ENCODE measurements around the gene EPB41L2. TPM values are rescaled to one million over a fixed set of nuclear protein-coding genes. Genes with fewer than 3 reads are reported as not detected.

EPB41L2 gene
- total and polyA plus RNA-seq, 3 experiments from 2014 or later = 4.6 to 30.9 (median 27.2) TPM

DNA sequence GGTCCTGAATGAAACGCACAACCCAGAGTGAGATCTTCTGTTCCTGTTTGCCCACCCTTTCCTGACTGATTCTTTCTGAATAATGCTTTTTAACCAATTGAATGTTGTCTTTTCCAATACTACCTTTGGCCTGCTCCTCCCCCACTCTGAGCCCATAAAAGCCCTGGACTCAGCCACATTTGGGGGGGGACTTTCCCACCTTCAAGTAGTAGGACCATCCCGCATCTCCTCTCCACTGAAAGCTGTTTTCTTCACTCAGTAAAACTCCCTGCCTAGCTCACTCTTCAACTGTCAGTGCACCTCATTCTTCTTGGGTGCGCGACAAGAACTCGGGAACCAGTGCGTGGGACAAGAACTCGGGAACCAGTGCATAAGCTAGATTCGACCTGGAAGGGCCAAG, 77.9 kb downstream of the EPB41L2 start:
- H3K9me3 Mint-ChIP-seq = peaks cover 6 to 27% (median 11%) of the 10 kb centered on the region in 5 donors
- Histone ChIP-seq H3K27me3 (ENCODE audit: insufficient read depth, low read length, poor library complexity, severe bottlenecking) (no peaks in the 10 kb centered on the region), H3K9me3 (ENCODE audit: low read length) (no peaks in the 10 kb centered on the region), H3K4me1 (ENCODE audit: insufficient read depth, low read length) (no peaks in the 10 kb centered on the region), H3K27ac (ENCODE audit: low read depth, low read length) (no peak overlapping the region), H3K36me3 (ENCODE audit: insufficient read depth, low read length) (no peaks in the 10 kb centered on the region), H3K4me3 (ENCODE audit: low read length) (no peak overlapping the region)
- DNase-seq = no peak
- POLR2A ChIA-PET = no interaction called here
- peaks cover 0 to 2% of the 10 kb centered on the region in 2 donors for H3K27me3 Mint-ChIP-seq
- H3K4me3 Mint-ChIP-seq = no peak overlapping the region
- CTCF ChIA-PET = no interaction called here
- no peak overlapping the region for H3K27ac Mint-ChIP-seq
- peaks cover 3 to 5% (median 4%) of the 10 kb centered on the region in 3 donors for H3K4me1 Mint-ChIP-seq
- H3K36me3 Mint-ChIP-seq = peaks cover 0 to 30% (median 0%) of the 10 kb centered on the region in 3 donors

DNA sequence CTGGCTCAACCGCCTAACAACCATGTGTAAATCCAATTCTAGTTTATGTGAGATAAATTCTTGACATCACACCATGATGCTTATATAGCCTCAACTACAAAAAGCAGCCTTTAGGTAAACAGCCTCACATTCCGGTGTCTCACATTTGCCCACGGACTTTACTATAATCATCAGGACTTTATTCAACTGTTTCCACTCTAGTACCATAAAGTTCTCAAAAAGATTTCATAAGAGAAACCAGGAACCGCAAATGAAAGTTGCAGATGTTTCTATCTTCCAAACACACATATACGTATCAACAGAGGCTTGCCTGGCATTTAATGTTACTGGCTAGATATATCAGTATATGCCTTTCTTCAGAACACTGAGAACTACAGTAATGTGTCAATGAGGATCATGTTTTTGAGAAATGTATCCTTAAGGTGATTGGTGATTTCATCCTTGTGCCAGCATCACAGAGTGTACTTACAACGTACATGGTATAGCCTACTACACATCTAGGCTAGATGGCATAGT, 80.0 kb downstream of the EPB41L2 start:
- no peaks in the 10 kb centered on the region for H3K27me3 ChIP-seq (ENCODE audit: insufficient read depth, low read length, poor library complexity, severe bottlenecking)
- no peak overlapping the region for H3K4me3 ChIP-seq (ENCODE audit: low read length)

DNA sequence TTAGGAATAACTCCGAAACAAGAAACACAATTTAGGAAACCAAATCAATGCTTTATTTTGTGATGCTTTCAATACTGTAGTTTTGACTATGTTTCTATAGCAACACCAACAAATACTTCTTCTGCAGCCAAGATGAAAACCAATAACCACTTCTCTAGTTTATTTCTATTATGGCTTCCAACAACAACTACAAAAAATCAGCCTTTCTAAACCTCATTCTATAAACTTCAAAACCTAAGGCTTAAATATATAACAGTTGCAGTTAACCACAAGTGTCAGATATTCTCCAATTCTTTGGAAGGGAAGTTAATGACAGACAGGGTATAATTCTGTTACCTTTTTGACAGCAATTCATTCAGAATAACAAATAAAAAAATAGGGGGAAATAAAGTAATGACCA, 80.9 kb downstream of the EPB41L2 start:
- H3K4me3 ChIP-seq (ENCODE audit: low read length) = no peak overlapping the region
- H3K36me3 ChIP-seq (ENCODE audit: insufficient read depth, low read length) = no peaks in the 10 kb centered on the region
- no peak overlapping the region for H3K27ac ChIP-seq (ENCODE audit: low read depth, low read length)
- Mint-ChIP-seq H3K9me3 (peaks cover 6 to 21% (median 11%) of the 10 kb centered on the region in 5 donors), H3K27ac (no peak overlapping the region), H3K4me1 (peaks cover 3 to 5% (median 4%) of the 10 kb centered on the region in 3 donors), H3K27me3 (peaks cover 0 to 2% of the 10 kb centered on the region in 2 donors), H3K4me3 (no peak overlapping the region), H3K36me3 (peaks cover 0 to 29% (median 0%) of the 10 kb centered on the region in 3 donors)
- H3K27me3 ChIP-seq (ENCODE audit: insufficient read depth, low read length, poor library complexity, severe bottlenecking) = no peaks in the 10 kb centered on the region
- H3K9me3 ChIP-seq (ENCODE audit: low read length) = no peaks in the 10 kb centered on the region
- ChIA-PET CTCF (no interaction called here), POLR2A (no interaction called here)
- DNase-seq = no peak
- H3K4me1 ChIP-seq (ENCODE audit: insufficient read depth, low read length) = no peaks in the 10 kb centered on the region

More for the DNA sequence above, 80.0 kb downstream of the EPB41L2 start:
- Mint-ChIP-seq H3K36me3 (peaks cover 0 to 24% (median 0%) of the 10 kb centered on the region in 3 donors), H3K9me3 (peaks cover 6 to 24% (median 11%) of the 10 kb centered on the region in 5 donors), H3K27me3 (peaks cover 0 to 2% of the 10 kb centered on the region in 2 donors), H3K4me3 (no peak overlapping the region), H3K4me1 (peaks cover 3 to 5% (median 4%) of the 10 kb centered on the region in 3 donors), H3K27ac (no peak overlapping the region)
- Histone ChIP-seq H3K9me3 (ENCODE audit: low read length) (no peaks in the 10 kb centered on the region), H3K4me1 (ENCODE audit: insufficient read depth, low read length) (no peaks in the 10 kb centered on the region), H3K36me3 (ENCODE audit: insufficient read depth, low read length) (no peaks in the 10 kb centered on the region), H3K27ac (ENCODE audit: low read depth, low read length) (no peak overlapping the region)
- CTCF ChIA-PET = no interaction called here
- POLR2A ChIA-PET = no interaction called here
- DNase-seq = no peak

DNA sequence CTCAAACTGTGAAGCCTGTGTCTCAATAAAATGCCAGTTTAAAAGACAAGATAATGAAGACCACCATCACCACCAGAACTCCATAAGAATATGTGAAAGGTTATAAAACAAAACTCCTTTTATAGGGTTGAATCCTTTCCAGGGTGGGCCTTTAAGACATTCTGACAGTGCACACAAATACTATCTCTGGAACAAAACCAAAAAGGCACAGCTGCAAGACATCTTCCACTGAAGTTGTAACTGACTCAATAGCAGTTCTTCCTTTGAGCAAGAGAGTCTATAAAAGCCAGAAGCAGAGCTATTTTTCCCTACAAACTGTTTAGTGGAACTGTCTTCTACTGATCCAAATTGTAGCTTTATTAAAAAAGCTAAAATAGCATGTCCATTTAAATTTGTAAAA, 81.6 kb downstream of the EPB41L2 start:
- peaks cover 0 to 2% of the 10 kb centered on the region in 2 donors for H3K27me3 Mint-ChIP-seq
- no peaks in the 10 kb centered on the region for H3K4me1 ChIP-seq (ENCODE audit: insufficient read depth, low read length)
- no peaks in the 10 kb centered on the region for H3K9me3 ChIP-seq (ENCODE audit: low read length)
- no peak overlapping the region for H3K27ac ChIP-seq (ENCODE audit: low read depth, low read length)
- ChIA-PET POLR2A (no interaction called here), CTCF (no interaction called here)
- H3K4me1 Mint-ChIP-seq = peaks cover 3 to 5% (median 4%) of the 10 kb centered on the region in 3 donors
- no peak overlapping the region for H3K4me3 ChIP-seq (ENCODE audit: low read length)
- peaks cover 0 to 28% (median 0%) of the 10 kb centered on the region in 3 donors for H3K36me3 Mint-ChIP-seq
- DNase-seq = no peak
- no peaks in the 10 kb centered on the region for H3K36me3 ChIP-seq (ENCODE audit: insufficient read depth, low read length)
- H3K9me3 Mint-ChIP-seq = peaks cover 6 to 17% (median 11%) of the 10 kb centered on the region in 5 donors
- H3K27ac Mint-ChIP-seq = no peak overlapping the region
- no peak overlapping the region for H3K4me3 Mint-ChIP-seq
- H3K27me3 ChIP-seq (ENCODE audit: insufficient read depth, low read length, poor library complexity, severe bottlenecking) = no peaks in the 10 kb centered on the region

DNA sequence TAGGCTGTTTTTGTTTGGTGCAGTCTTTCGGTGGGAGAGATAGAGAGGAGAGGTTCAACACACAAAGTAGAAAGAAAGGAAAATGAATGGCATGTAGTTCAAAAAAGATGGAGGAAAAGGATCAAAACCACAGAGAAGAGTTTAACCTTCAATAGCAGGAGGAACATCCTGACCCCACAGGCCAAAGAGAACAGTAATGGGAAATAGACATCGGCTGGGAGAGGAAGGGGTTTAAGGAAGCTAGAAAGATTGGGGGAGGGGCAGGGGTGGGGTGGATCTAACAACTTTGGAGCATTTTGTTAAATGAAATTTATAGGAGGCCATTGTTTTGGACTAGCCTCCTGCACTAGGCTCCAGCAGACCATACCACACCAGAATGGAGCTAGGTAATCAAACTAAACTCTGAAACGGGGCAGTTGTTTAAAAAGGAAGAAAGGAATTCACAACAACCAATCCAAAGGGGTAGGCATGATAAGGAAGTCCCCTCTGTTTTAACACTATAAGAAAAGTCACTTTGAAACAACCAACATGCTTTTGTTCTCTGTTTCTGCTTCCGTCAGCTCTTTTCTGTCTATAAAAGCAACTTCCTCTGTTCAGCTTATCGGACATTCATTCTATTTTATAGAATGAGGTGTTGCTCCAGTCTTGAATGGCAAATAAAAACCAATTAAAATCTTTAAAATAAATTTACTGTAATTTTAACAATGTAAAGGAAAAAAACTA, 82.6 kb downstream of the EPB41L2 start:
- Histone ChIP-seq H3K9me3 (ENCODE audit: low read length) (no peaks in the 10 kb centered on the region), H3K4me3 (ENCODE audit: low read length) (no peak overlapping the region), H3K36me3 (ENCODE audit: insufficient read depth, low read length) (no peaks in the 10 kb centered on the region), H3K27ac (ENCODE audit: low read depth, low read length) (no peak overlapping the region), H3K27me3 (ENCODE audit: insufficient read depth, low read length, poor library complexity, severe bottlenecking) (no peaks in the 10 kb centered on the region), H3K4me1 (ENCODE audit: insufficient read depth, low read length) (no peaks in the 10 kb centered on the region)
- Mint-ChIP-seq H3K27ac (peak overlapping the region in 1 of 8 donors; percentile 2), H3K9me3 (peaks cover 0 to 9% (median 3%) of the 10 kb centered on the region in 5 donors), H3K27me3 (no peaks in the 10 kb centered on the region), H3K4me1 (peaks cover 3 to 5% (median 4%) of the 10 kb centered on the region in 3 donors), H3K4me3 (no peak overlapping the region), H3K36me3 (peaks cover 0 to 20% (median 0%) of the 10 kb centered on the region in 3 donors)
- peak in 1 of 5 donors; percentile 7 for DNase-seq
- POLR2A ChIA-PET = no interaction called here
- CTCF ChIA-PET = no interaction called here

DNA sequence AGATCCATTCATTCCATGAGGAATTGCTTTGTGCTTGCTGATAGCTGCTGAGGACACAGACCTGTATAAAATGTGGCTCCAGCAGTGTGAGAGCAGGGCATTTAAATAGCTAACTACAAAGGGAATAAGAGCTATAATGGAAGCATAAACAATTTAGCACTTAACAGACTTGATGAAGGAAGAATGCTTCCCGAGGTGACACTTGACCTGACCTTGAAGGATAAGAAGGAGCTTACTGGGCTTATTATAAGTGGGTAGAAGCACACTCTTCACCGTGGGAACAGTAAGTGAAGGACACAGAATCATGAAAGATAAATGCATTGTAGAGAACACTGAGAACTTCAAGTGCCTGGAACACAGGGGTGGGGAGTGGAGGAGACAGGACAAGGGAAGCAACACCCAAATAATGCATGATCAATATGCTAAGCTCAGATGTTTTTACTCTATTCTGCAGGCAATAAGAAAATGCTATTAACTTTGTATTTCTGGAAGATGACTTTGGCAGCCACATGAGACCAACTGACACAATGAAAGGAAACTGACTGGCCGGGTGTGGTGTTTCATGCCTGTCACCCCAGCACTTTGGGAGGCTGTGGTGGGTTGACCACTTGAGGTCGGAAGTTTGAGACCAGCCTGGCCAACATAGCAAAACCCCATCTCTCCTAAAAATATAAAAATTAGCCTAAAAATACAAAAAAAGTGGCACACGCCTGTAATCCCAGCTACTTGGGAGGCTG, 84.2 kb downstream of the EPB41L2 start:
- no peak overlapping the region for H3K4me3 Mint-ChIP-seq
- no peaks in the 10 kb centered on the region for H3K9me3 ChIP-seq (ENCODE audit: low read length)
- H3K27me3 ChIP-seq (ENCODE audit: insufficient read depth, low read length, poor library complexity, severe bottlenecking) = no peaks in the 10 kb centered on the region
- no peak overlapping the region for H3K27ac Mint-ChIP-seq
- H3K4me1 ChIP-seq (ENCODE audit: insufficient read depth, low read length) = no peaks in the 10 kb centered on the region
- ChIA-PET CTCF (interaction anchor here (0.6 to 0.8 kb wide), 2 partner anchors 94 to 150 kb away, joined by 3 read pairs; no protein-coding TSS in a partner anchor), POLR2A (no interaction called here)
- H3K9me3 Mint-ChIP-seq = peaks cover 0 to 5% (median 0%) of the 10 kb centered on the region in 5 donors
- H3K4me1 Mint-ChIP-seq = peaks cover 3 to 5% (median 4%) of the 10 kb centered on the region in 3 donors
- H3K36me3 ChIP-seq (ENCODE audit: insufficient read depth, low read length) = no peaks in the 10 kb centered on the region
- H3K27me3 Mint-ChIP-seq = no peaks in the 10 kb centered on the region
- H3K4me3 ChIP-seq (ENCODE audit: low read length) = no peak overlapping the region
- H3K36me3 Mint-ChIP-seq = peaks cover 0 to 23% (median 0%) of the 10 kb centered on the region in 3 donors
- no peak overlapping the region for H3K27ac ChIP-seq (ENCODE audit: low read depth, low read length)
- DNase-seq = no peak

DNA sequence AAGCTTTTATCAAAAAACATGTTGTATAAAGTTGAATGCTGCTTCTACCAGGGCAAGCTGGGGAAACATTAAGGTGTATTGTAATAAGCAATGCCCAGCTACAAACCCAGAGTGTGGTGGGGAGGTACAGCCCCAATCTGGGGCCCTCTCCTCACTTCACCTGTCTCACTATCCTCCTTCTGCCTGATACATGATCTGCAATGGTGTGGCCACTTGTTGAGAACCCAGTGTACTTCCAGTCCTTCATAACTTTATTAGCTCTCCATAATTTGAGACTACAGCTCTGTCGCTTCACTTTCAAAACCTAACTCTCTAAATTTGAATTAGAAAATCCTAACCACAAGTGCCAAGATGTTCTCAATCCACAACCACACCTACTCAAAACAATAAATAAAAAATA, 84.9 kb downstream of the EPB41L2 start:
- Histone ChIP-seq H3K9me3 (ENCODE audit: low read length) (no peaks in the 10 kb centered on the region), H3K27me3 (ENCODE audit: insufficient read depth, low read length, poor library complexity, severe bottlenecking) (no peaks in the 10 kb centered on the region), H3K36me3 (ENCODE audit: insufficient read depth, low read length) (no peaks in the 10 kb centered on the region), H3K4me3 (ENCODE audit: low read length) (no peak overlapping the region), H3K4me1 (ENCODE audit: insufficient read depth, low read length) (no peaks in the 10 kb centered on the region), H3K27ac (ENCODE audit: low read depth, low read length) (no peak overlapping the region)
- Mint-ChIP-seq H3K27ac (no peak overlapping the region), H3K36me3 (peaks cover 0 to 26% (median 0%) of the 10 kb centered on the region in 3 donors), H3K4me1 (peaks cover 3 to 5% (median 4%) of the 10 kb centered on the region in 3 donors), H3K27me3 (no peaks in the 10 kb centered on the region), H3K4me3 (no peak overlapping the region), H3K9me3 (peaks cover 0 to 5% (median 0%) of the 10 kb centered on the region in 5 donors)
- ChIA-PET CTCF (interaction anchor here (0.6 kb wide), 1 partner anchor 151 kb away, joined by 3 read pairs; no protein-coding TSS in a partner anchor), POLR2A (no interaction called here)
- no peak for DNase-seq

DNA sequence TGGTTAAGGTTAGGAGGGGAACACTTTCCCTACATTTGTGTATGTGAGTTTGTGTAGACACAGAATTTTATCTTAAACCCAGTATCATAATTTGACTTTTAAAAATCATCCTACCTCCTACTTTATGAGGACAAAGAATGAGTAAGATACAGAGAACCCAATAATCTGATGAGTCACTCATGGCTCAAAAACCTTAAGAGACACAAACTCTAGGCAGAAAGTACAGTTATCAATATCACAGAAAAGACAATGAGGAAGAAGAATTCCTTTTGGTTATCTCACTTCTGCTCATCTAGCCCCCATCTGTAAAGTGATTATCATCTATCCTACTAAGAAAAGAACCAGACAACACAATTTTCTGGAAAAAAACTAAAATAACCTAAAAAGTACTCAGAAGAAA, 87.7 kb downstream of the EPB41L2 start:
- Mint-ChIP-seq H3K9me3 (peaks cover 0 to 5% (median 0%) of the 10 kb centered on the region in 5 donors), H3K27me3 (no peaks in the 10 kb centered on the region), H3K36me3 (peaks cover 0 to 29% (median 0%) of the 10 kb centered on the region in 3 donors), H3K4me3 (no peak overlapping the region), H3K27ac (no peak overlapping the region), H3K4me1 (peaks cover 0 to 2% (median 0%) of the 10 kb centered on the region in 3 donors)
- CTCF ChIA-PET = no interaction called here
- H3K27me3 ChIP-seq (ENCODE audit: insufficient read depth, low read length, poor library complexity, severe bottlenecking) = no peaks in the 10 kb centered on the region
- H3K27ac ChIP-seq (ENCODE audit: low read depth, low read length) = no peak overlapping the region
- DNase-seq = no peak
- no peaks in the 10 kb centered on the region for H3K4me1 ChIP-seq (ENCODE audit: insufficient read depth, low read length)
- no peaks in the 10 kb centered on the region for H3K36me3 ChIP-seq (ENCODE audit: insufficient read depth, low read length)
- no peak overlapping the region for H3K4me3 ChIP-seq (ENCODE audit: low read length)
- H3K9me3 ChIP-seq (ENCODE audit: low read length) = no peaks in the 10 kb centered on the region
- POLR2A ChIA-PET = no interaction called here

Measured in CD8-positive, alpha-beta memory T cell (primary cell).